ENCODE results near the gene RBMS3.

DNA sequence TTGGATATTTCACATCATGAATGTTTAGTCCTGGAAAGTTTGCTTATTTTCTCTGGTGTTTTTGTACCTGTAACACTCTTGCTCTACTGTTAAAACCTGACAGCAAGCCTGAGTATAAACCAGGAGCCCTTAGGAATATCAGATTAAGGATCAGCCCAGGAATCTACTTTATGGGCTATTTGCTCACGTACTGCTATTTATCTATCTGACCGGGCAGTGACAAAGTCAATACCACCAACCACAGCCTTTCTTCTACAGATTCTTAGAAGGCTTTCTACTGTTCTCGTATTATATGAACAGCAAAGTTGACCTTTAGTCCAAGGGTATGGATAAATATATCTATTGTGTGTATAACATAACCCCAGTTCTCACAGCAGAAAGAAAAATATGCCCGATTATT lies 521.2 kb downstream of the RBMS3 start:
- TF ChIP-seq, protein P1, sequence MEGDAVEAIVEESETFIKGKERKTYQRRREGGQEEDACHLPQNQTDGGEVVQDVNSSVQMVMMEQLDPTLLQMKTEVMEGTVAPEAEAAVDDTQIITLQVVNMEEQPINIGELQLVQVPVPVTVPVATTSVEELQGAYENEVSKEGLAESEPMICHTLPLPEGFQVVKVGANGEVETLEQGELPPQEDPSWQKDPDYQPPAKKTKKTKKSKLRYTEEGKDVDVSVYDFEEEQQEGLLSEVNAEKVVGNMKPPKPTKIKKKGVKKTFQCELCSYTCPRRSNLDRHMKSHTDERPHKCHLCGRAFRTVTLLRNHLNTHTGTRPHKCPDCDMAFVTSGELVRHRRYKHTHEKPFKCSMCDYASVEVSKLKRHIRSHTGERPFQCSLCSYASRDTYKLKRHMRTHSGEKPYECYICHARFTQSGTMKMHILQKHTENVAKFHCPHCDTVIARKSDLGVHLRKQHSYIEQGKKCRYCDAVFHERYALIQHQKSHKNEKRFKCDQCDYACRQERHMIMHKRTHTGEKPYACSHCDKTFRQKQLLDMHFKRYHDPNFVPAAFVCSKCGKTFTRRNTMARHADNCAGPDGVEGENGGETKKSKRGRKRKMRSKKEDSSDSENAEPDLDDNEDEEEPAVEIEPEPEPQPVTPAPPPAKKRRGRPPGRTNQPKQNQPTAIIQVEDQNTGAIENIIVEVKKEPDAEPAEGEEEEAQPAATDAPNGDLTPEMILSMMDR (IDR thresholded peaks at IDR 0.05) = no peak
- TF ChIP-seq ELF4 (CRISPR knock-in tag; IDR thresholded peaks at IDR 0.05; ENCODE audit: low read depth) = no peak
- TF ChIP-seq ZBTB21 (CRISPR knock-in tag; IDR thresholded peaks at IDR 0.05; ENCODE audit: borderline replicate concordance) = no peak
- TF ChIP-seq, protein P2, sequence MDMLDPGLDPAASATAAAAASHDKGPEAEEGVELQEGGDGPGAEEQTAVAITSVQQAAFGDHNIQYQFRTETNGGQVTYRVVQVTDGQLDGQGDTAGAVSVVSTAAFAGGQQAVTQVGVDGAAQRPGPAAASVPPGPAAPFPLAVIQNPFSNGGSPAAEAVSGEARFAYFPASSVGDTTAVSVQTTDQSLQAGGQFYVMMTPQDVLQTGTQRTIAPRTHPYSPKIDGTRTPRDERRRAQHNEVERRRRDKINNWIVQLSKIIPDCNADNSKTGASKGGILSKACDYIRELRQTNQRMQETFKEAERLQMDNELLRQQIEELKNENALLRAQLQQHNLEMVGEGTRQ (CRISPR knock-in tag; IDR thresholded peaks at IDR 0.05) = no peak
- TF ChIP-seq, protein P3, sequence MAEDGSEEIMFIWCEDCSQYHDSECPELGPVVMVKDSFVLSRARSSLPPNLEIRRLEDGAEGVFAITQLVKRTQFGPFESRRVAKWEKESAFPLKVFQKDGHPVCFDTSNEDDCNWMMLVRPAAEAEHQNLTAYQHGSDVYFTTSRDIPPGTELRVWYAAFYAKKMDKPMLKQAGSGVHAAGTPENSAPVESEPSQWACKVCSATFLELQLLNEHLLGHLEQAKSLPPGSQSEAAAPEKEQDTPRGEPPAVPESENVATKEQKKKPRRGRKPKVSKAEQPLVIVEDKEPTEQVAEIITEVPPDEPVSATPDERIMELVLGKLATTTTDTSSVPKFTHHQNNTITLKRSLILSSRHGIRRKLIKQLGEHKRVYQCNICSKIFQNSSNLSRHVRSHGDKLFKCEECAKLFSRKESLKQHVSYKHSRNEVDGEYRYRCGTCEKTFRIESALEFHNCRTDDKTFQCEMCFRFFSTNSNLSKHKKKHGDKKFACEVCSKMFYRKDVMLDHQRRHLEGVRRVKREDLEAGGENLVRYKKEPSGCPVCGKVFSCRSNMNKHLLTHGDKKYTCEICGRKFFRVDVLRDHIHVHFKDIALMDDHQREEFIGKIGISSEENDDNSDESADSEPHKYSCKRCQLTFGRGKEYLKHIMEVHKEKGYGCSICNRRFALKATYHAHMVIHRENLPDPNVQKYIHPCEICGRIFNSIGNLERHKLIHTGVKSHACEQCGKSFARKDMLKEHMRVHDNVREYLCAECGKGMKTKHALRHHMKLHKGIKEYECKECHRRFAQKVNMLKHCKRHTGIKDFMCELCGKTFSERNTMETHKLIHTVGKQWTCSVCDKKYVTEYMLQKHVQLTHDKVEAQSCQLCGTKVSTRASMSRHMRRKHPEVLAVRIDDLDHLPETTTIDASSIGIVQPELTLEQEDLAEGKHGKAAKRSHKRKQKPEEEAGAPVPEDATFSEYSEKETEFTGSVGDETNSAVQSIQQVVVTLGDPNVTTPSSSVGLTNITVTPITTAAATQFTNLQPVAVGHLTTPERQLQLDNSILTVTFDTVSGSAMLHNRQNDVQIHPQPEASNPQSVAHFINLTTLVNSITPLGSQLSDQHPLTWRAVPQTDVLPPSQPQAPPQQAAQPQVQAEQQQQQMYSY (CRISPR knock-in tag; IDR thresholded peaks at IDR 0.05) = no peak
- no peak for TF ChIP-seq ZNF423 (CRISPR knock-in tag; IDR thresholded peaks at IDR 0.05)
- TF ChIP-seq CREB1 (CRISPR knock-in tag; IDR thresholded peaks at IDR 0.05) = no peak
- TF ChIP-seq ZNF317 (CRISPR knock-in tag; IDR thresholded peaks at IDR 0.05; ENCODE audit: borderline replicate concordance, low read depth) = no peak
- TF ChIP-seq TCF7 (CRISPR knock-in tag; IDR thresholded peaks at IDR 0.05; ENCODE audit: low read depth) = no peak
- no peak for TF ChIP-seq GABPB1 (CRISPR knock-in tag; IDR thresholded peaks at IDR 0.05)

All from WTC11 (cell line).